LHCN-M2 (cell line): ENCODE measurements around the gene MT1HL1. TPM values are rescaled to one million over a fixed set of nuclear protein-coding genes. Genes with fewer than 3 reads are reported as not detected.
"Not testable (repeated sequence)": the region's sequence is repeated elsewhere in the genome, so short reads cannot be mapped to it uniquely, and the experiment has no call there.

Experiments
- DNase-seq: peaks from one replicate; pipeline ENCODE4 v3.0.0-alpha.2; 2012; ENCODE audit warnings: low read depth
- total RNA-seq: library from RNA; depleted of rRNA; stranded (reverse); fragments of >200 nt; gene quantifications from 2 replicates; pipeline ENCODE4 v1.2.3, GENCODE V29; 2014

Gene MT1HL1
- total RNA-seq, 1 experiment from 2014 or later: not detected

- no peak for DNase-seq
These were observed 14.7 kb upstream of the MT1HL1 start for GRCh38 chr1:237018896-237019295.

- DNase-seq: no peak
These were observed 12.4 kb upstream of the MT1HL1 start for GRCh38 chr1:237016626-237017025.

GRCh38 chr1:237013608-237014007 lies 9.4 kb upstream of the MT1HL1 start:
- DNase-seq: no peak

GRCh38 chr1:237012788-237013383 lies 8.6 kb upstream of the MT1HL1 start:
- peak; percentile 4 for DNase-seq

- DNase-seq: no peak
These were observed 8.1 kb upstream of the MT1HL1 start for GRCh38 chr1:237012361-237012760.

GRCh38 chr1:237011432-237011831 lies 7.2 kb upstream of the MT1HL1 start:
- no peak for DNase-seq

GRCh38 chr1:237009611-237010010 lies 5.4 kb upstream of the MT1HL1 start:
- DNase-seq: no peak

- no peak for DNase-seq
These were observed 3.1 kb upstream of the MT1HL1 start for GRCh38 chr1:237007147-237007881.

- DNase-seq: no peak
These were observed 1.4 kb upstream of the MT1HL1 start for GRCh38 chr1:237005674-237006073.

GRCh38 chr1:237003516-237003915 lies 725 bp downstream of the MT1HL1 start:
- DNase-seq: no peak

GRCh38 chr1:237000191-237000590 lies 4.0 kb downstream of the MT1HL1 start:
- no peak for DNase-seq

GRCh38 chr1:236998546-236998945 lies 5.7 kb downstream of the MT1HL1 start:
- DNase-seq: no peak

- DNase-seq: no peak
These were observed 6.4 kb downstream of the MT1HL1 start for GRCh38 chr1:236997882-236998281.

- DNase-seq: no peak
These were observed 6.9 kb downstream of the MT1HL1 start for GRCh38 chr1:236997361-236997760.

GRCh38 chr1:236994450-236994849 lies 9.8 kb downstream of the MT1HL1 start:
- no peak for DNase-seq

GRCh38 chr1:236992449-236992848 lies 11.8 kb downstream of the MT1HL1 start:
- no peak for DNase-seq

- DNase-seq: no peak
These were observed 14.2 kb downstream of the MT1HL1 start for GRCh38 chr1:236990052-236990445.

- DNase-seq: no peak
These were observed 14.8 kb downstream of the MT1HL1 start for GRCh38 chr1:236989290-236990051.

GRCh38 chr1:236983818-236984217 lies 20.4 kb downstream of the MT1HL1 start:
- no peak for DNase-seq

- DNase-seq: no peak
These were observed 21.9 kb downstream of the MT1HL1 start for GRCh38 chr1:236982380-236982779.

- DNase-seq: not testable (repeated sequence)
These were observed 22.8 kb downstream of the MT1HL1 start for GRCh38 chr1:236981431-236981830.

- no peak for DNase-seq
These were observed 23.6 kb downstream of the MT1HL1 start for GRCh38 chr1:236980673-236981072.
